ENCODE measurements around the gene LRFN3. TPM values are rescaled to one million over a fixed set of nuclear protein-coding genes. Genes with fewer than 3 reads are reported as not detected.

LRFN3 gene
- total RNA-seq, 4 donors from 2014 or later = 3.2 to 8.7 (median 5.3) TPM

DNA sequence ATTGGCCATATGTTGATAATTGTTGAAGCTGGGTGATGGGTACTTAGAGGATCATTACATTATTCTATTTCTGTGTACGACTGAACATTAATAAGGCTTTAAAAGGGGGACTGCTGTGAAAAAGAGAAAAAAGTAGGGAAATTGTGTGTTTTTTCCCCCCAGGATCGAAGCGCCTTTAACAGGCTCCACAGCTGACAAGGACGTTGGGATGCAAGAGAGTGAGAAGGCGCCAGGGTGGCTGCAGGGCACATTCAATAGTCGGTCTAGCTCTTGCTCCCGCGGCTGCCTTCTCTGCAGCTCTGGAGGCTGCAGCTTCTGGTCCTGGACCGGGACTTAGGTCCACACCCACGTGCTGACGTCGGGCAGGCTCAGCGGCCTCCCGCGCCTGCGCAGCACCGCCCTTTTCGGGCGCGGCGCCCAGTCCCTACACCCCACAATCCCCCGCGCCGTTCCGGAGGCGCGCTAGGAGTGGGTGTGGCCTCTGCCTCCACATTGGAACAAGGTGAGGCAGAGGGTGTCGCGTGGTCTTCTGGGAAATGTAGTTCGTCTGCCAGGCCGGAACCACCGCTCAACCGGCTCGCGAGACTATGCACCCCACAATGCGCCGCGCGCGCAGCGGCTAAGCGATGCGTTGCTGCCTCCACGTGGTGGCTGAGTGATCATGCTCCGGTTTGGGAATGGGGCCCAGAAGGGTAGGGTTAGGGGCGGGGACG is 4.9 kb upstream of the LRFN3 start:
- TF ChIP-seq, protein P1, sequence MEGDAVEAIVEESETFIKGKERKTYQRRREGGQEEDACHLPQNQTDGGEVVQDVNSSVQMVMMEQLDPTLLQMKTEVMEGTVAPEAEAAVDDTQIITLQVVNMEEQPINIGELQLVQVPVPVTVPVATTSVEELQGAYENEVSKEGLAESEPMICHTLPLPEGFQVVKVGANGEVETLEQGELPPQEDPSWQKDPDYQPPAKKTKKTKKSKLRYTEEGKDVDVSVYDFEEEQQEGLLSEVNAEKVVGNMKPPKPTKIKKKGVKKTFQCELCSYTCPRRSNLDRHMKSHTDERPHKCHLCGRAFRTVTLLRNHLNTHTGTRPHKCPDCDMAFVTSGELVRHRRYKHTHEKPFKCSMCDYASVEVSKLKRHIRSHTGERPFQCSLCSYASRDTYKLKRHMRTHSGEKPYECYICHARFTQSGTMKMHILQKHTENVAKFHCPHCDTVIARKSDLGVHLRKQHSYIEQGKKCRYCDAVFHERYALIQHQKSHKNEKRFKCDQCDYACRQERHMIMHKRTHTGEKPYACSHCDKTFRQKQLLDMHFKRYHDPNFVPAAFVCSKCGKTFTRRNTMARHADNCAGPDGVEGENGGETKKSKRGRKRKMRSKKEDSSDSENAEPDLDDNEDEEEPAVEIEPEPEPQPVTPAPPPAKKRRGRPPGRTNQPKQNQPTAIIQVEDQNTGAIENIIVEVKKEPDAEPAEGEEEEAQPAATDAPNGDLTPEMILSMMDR (IDR thresholded peaks at IDR 0.05) = peak in 2 of 3 donors; percentile 88 to 95
- ATAC-seq (ENCODE audit: low FRiP score) (peak; percentile 100), DNase-seq (ENCODE audit: low spot score) (peak; percentile 94)

DNA sequence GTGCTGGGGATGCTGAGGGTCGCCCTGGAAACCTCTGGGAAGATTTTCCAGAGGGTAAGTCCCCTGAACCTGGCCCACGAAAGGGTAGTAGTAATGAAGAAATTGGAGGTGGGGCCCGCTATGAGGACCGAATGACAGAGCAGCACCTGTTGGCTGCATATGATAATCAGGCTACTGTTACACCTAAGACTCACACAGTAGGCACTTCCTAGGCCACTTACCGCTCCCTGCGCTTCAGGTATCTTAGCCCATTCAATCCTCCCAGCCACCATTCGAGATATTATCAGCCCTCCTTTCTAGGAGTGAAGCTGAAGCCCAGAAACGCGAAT is 4.3 kb upstream of the LRFN3 start:
- ATAC-seq (ENCODE audit: low FRiP score) (no peak), DNase-seq (ENCODE audit: low spot score) (no peak)
- TF ChIP-seq, protein P1 (IDR thresholded peaks at IDR 0.05) = no peak

DNA sequence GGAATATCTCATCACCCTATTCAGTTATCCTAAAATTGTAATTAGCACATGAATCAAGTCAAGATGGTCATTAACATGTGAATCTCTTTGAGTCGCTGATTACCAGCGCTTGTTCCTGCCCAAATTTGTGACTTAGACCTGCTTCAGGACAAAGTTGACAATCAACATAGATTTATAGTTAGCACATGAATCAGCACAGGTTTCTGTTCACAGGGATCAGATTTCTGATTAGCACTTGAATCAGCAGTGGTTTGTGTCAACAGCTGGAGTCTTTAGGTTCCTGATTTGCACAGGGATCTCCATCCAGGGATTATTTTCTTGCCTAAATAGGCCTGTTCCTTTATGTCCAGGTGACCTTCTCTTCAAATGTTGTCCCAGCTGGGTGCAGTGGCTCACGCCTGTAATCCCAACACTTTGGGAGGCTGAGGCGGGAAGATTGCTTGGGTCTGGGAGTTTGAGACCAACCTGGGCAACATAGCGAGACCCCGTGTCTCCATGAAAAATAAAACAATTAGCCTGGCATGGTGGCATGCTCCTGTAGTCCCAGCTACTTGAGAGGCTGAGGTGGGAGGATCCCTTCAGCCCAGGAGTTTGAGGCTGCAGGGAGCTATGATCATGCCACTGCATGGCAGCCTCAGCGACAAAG is 3.8 kb upstream of the LRFN3 start:
- TF ChIP-seq, protein P1 (IDR thresholded peaks at IDR 0.05) = no peak
- DNase-seq (ENCODE audit: low spot score) = no peak

DNA sequence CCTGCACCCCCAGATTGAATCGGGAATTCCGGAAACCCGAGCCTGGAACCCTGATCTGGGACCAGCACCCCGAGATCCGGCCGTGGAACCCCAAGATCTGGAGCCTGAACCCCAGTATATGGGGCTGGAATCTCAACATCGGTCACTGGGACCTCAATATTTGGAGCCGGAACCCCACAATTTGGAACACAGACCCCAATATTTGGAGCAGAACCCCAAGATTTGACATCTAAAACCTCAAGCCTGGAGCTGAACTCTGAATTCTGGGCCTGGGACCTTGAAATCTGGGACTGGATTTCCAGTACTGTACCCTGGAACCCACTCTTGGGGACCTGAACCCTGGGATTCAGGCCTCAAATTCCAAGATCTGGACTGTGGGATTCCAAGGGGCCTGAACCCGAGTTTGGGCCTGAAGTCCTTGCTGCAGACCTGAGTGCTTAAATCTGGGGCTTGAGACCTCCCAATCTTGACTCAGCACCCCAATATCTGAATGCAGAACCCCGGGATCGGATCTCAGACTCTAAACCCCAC is 629 bp downstream of the LRFN3 start:
- DNase-seq (ENCODE audit: low spot score) (no peak), ATAC-seq (ENCODE audit: low FRiP score) (no peak)
- TF ChIP-seq, protein P1 (IDR thresholded peaks at IDR 0.05) = no peak

More for the DNA sequence above, 3.8 kb upstream of the LRFN3 start:
- no peak for ATAC-seq (ENCODE audit: low FRiP score)

DNA sequence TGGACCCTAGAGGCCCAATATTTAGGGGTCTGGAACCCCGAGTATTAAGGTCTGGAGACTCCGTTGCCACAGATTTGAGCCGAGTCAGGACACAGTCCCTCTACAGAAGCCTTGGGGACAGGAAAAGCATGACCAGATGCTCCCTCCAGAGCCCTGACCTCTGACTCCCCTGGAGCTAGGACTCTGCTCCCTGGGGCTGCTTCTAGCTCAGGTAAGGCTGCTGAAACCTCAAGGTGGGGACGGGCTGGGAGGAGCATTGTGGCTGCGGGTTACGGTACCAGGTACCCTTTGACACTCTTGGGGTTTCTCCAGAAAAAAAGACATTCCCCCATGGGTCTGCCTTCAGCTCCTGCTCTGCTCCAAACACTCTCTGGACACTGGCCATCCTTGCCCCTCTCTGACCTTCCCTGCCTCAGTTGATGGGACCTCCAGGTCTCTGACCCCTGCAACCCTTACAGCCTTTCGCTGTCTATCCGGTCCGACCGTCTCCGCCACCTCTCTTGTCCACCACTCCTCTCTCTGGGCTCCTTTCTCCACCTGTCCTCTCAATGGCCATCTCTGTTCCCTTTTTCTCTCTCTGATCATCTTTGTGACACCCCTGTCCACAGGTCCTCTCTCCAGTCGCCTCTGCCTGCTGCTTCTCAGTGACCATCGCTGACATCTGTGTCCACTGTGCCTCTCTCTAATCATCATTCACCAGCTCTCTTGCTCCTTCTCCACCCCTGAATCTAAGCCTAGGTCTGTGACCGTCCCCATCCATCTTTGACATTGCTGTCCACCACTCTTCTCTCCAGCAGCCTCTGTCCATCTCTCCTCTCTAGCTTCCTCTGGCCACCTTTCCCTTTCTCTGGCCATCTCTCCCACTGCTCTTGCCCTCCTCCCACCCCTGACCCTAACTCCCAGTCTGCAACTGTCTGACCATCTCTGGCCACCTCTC is 1.4 kb downstream of the LRFN3 start:
- TF ChIP-seq, protein P1 (IDR thresholded peaks at IDR 0.05) = no peak
- ATAC-seq (ENCODE audit: low FRiP score) (no peak), DNase-seq (ENCODE audit: low spot score) (no peak)

DNA sequence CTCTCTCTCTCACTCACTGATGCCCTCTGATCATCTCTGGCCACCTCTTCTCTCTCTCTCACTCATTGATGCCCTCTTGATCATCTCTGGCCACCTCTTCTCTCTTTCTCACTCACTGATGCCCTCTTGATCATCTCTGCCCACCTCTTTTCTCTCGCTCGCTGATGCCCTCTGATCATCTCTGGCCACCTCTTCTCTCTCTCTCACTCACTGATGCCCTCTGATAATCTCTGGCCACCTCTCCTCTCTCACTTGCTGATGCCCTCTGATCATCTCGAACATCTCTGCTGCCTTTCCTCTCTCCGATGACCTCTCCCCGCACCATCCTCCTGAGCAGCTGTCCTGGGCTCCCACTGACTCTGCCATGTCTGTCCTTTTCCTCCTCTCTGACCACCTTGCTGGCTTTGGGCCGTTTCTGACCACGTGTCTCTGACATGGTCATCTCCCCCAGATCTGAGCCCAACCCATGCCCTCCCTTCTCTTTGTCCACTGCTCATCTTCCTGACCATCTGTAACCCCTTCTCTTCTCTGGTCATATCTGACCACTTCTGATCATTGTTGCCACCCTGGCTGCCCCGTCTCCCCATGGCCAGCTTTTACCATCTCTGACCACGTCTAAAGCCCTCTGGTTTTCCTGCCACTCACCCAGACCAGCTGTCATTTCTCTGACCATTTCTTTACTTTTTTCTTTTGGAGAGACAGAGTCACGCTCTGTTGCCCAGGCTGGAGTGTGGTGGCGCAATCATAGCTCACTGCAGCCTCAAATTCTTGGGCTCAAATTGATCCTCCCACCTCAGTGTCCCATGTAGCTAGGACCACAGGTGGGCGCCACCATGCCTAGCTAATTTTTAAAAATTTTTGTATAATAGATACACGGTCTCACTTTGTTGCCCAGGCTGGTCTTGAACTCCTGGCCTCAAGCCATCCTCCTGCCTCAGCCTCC is 2.4 kb downstream of the LRFN3 start:
- DNase-seq (ENCODE audit: low spot score) (no peak), ATAC-seq (ENCODE audit: low FRiP score) (no peak)
- TF ChIP-seq, protein P1 (IDR thresholded peaks at IDR 0.05) = no peak
